HG03378 (cell line): ENCODE data around the gene FARS2.
"Not testable (repeated sequence)": the region's sequence is repeated elsewhere in the genome, so short reads cannot be mapped to it uniquely, and the experiment has no call there.

Source experiments
- ATAC-seq: cut with Tn5 transposase; IDR thresholded peaks from one replicate; pipeline ENCODE4 v1.9.1; 2021; ENCODE audit warnings: mild to moderate bottlenecking, moderate library complexity; ENCODE audit not compliant: unreplicated experiment

Gene FARS2

GRCh38 chr6:5563086-5563485, 301.8 kb downstream of the FARS2 start:
- no peak for ATAC-seq

DNA sequence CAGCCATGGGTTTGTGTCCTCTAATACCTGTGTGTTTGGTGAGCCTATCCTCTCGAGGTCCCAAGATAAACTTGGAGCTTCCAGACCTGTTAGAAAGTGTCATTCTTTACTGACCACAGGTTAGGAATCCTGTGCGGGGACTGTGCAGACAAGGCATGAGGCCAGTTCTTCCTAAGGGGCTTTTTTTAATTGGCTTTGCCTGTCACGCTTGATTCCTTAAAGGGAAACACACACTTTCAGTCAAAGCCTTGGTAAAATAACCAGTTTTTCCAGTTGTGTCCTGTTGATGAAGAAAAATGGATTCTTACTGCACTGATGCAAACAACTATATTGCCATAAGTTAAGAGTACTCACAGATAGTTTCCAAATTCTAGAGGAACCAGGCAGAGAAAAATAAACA, 303.4 kb downstream of the FARS2 start:
- not testable (repeated sequence) for ATAC-seq

GRCh38 chr6:5565971-5566370, 304.7 kb downstream of the FARS2 start:
- ATAC-seq = no peak

DNA sequence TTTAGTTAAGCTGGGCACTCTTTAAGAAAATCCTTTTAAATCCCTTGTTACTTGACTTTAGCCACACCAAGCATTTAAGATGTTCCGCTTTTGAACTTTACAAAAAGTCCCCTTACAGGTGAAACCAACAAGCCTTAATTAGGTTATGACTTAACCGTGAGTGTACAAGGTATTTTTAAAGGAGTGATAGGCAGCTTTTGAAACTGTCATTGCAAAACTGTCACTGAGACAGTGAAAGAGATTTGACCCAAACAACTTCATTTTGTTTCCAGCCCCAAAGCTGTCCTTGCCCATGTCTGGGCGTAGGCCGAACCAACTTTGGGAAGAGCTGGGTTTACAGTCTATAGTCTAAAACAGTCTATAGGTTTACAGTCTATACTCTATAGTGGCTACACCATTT, 305.4 kb downstream of the FARS2 start:
- ATAC-seq = peak; percentile 46

- no peak for ATAC-seq
These were observed 306.0 kb downstream of the FARS2 start for GRCh38 chr6:5567352-5567751.

GRCh38 chr6:5567890-5568289, 306.6 kb downstream of the FARS2 start:
- no peak for ATAC-seq

DNA sequence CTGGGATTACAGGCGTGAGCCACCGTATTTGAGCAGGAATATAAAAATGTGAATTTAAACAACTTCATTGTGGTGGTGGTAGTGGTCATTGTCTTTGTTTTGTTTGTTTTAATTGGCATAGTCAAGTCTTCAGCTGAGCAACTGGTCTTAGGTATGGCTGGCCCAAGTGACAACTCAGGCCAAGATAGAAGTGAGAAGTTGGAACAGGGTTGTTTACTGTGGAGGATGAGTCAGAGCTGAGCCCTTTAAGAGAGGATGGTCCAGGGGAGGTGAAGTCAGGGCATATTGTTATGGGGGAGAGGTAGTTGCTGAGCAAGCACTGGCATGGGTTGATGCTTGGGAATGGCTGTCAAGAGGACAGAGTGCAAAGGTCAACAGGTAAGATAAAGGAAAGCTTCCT, 308.2 kb downstream of the FARS2 start:
- no peak for ATAC-seq

GRCh38 chr6:5570641-5571040, 309.3 kb downstream of the FARS2 start:
- no peak for ATAC-seq

- no peak for ATAC-seq
These were observed 319.6 kb downstream of the FARS2 start for GRCh38 chr6:5580736-5581581.

DNA sequence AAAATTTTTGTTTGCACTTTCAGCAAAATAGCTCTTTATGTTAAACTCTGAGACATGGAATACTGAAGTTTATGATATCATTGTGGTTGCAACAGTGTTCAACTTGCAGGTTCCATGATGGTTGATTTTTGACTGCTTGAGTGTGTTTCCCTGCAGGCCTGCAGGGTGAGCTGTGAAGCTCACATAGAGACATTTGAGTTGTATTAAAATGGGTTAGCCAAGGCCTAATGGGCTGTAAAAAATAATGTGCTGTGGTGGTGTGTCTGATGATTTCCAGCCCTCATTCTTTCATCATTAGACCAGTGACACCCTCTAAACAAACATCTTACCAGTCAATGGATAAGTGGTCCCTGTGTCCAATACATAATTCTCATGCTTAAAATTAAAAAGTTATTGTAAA, 321.4 kb downstream of the FARS2 start:
- ATAC-seq = no peak

- no peak for ATAC-seq
These were observed 322.2 kb downstream of the FARS2 start for GRCh38 chr6:5583528-5583927.

GRCh38 chr6:5584078-5584482, 322.8 kb downstream of the FARS2 start:
- no peak for ATAC-seq

DNA sequence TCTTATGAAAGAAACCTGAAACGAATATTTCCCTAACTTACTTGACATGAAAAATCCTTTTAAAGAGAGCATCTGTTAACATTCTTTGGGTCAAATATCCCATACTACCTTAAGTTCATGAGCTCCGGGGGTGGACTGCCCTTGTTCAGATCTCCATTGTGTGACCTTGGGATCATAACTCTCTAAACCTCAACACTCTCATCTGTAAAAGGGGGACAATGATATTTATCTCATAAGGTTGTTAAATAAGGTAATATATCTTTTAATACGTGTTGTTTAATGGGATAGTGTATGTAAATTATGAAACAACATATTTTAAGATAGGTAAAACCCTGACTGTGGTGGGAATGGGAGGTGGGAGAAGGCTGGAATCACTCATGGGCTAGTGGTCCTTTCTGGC, 326.3 kb downstream of the FARS2 start:
- no peak for ATAC-seq

DNA sequence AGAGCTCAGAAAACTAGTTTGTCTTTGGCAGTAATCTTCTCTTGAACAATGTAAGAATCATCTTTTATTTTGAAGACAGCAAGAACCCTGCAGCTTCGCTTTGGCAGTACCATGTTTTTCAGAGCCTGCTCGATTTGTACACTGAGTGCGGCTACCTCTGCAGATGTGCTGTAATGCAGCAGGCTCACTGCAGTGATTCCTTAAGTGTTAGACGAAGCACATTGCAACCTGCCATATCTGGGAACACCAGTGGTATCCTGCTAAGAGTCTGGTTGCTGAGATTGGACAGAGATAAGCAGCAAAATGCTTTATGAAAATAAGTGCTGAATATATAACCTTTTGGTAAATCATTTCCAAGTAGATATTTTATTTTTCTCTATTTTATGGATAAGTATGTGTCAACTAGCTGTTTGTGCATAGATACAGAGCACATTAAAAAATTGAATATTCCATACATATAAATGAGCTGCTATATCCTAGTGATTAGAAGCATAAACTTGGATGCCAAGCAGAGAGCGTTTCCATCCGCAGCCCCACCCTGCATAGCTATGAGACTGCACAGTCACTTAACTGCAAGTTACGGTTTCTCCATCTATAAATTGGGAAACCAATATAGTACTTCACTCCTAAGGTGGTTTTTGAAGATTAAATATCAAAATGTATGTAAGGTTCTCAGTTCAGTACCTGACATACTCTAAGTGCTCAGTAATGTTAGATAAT, 328.3 kb downstream of the FARS2 start:
- no peak for ATAC-seq

GRCh38 chr6:5590187-5590586, 328.9 kb downstream of the FARS2 start:
- no peak for ATAC-seq

DNA sequence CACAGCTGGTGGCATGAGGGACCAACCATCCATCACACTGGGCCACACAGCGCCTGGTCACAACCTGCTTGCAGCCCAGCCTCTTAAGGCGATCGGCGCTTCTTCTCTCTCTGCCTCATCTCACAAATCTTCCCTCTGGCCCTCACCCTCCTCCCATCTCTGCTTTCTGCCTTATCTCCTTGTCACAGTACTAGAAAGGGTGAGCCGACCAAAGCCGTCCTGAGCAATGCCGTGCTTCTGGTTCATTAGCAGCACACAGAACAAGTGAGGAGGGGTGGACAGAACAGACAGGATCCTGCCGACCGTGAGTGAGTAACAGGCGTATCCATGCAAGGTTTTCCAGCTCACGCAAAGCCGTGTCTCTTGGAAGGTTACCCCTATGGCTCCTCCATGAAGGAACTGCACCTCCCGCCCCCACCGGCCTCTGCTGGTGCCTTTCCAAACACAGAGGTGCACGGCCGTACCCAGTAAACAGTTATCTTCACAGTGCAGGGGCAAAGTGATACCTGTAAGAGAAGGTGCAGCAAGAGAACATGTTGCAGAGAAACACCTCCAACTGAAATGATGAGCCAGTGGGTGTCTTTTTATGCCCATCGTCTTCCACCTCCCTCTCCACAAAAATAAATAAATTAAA, 331.7 kb downstream of the FARS2 start:
- ATAC-seq = no peak

GRCh38 chr6:5595184-5595583, 333.9 kb downstream of the FARS2 start:
- no peak for ATAC-seq

GRCh38 chr6:5597413-5597812, 336.1 kb downstream of the FARS2 start:
- ATAC-seq = no peak

- ATAC-seq = no peak
These were observed 336.8 kb downstream of the FARS2 start for GRCh38 chr6:5598123-5598522.

DNA sequence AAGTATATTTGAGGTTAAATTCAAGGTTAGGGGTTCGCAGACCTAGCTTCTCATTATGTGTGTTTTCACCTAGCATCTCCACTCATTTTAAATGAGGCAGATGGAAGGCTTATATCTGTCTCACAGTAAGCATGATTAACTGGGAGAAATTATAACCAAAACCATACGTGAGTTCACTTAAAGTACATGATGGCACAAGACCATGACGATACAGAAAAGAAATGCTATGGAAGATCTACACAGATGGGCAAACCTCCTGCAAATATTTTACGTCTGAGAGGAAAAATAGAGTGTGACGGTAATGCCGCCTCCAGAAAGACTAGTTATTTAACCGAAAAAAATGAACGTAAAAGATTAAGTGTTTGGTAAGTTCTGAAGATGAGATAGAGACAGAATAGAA, 337.8 kb downstream of the FARS2 start:
- ATAC-seq = no peak

DNA sequence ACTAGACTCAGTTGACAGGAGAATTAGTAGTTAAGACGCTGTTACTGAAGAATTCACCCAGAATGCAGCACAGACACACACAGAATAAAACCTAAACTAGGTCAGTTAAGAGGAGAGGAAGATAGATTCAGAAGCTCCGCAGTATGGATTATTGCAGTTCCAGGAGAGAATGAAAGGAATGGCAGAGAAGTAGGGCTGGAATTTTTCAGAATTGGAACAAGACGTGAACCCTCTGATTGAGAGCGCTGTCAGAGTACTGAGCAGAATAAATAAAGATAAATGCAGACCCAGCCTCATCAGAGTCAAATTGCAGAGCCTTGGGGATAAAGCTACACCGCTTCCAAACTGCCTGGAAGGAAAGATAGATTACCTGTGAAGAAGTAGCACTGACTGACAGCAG, 344.6 kb downstream of the FARS2 start:
- no peak for ATAC-seq

DNA sequence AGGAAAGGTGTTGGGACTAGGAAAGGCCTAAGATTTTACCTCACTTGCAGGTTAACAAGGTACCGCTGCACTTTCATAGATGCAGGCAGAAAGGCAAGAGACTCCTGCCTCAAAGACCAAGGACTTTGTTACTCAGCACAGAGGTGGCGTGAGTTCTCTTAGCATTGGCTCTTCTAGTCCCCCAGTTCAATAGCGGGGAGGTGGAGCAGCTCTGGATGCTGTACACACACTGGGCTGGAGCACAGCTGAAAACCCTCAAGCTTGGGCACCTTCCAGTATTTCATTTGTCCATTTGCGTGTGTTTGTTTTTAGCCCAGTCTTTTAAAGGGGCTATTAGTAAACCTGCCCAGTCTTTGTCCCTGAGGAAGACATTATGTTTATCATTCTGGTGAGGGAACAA, 345.2 kb downstream of the FARS2 start:
- no peak for ATAC-seq
